BLaER1 treated with 17β-estradiol and CSF1 and Interleukin-3, amounts not matched to agents 10 nM and 100 nM (cell line): Measurements from ENCODE around the gene SCYL1.

Experiments
- H3K27ac ChIP-seq, 11 experiments: shearing (Covaris generic); formaldehyde crosslinking; 2 replicates each; pipeline ENCODE4 v1.8.1; 2022
- H3K27me3 ChIP-seq, 11 experiments: shearing (Covaris generic); formaldehyde crosslinking; 2 replicates each; pipeline ENCODE4 v1.8.1; 2022
- H3K36me3 ChIP-seq, 11 experiments: shearing (Covaris generic); formaldehyde crosslinking; 2 replicates each; pipeline ENCODE4 v1.8.1; 2022
- H3K4me1 ChIP-seq, 10 experiments: shearing (Covaris generic); formaldehyde crosslinking; 2 replicates each; pipeline ENCODE4 v1.8.1; 2022
- H3K4me2 ChIP-seq, 11 experiments: shearing (Covaris generic); formaldehyde crosslinking; 2 replicates each; pipeline ENCODE4 v1.8.1; 2022
- H3K4me3 ChIP-seq, 10 experiments: shearing (Covaris generic); formaldehyde crosslinking; 2 replicates each; pipeline ENCODE4 v1.8.1; 2022
- H3K9ac ChIP-seq, 11 experiments: shearing (Covaris generic); formaldehyde crosslinking; 2 replicates each; pipeline ENCODE4 v1.8.1; 2022
- H3K9me3 ChIP-seq, 11 experiments: shearing (Covaris generic); formaldehyde crosslinking; replicated peaks in 1 of 11; 2 replicates each; pipeline ENCODE4 v1.8.1; 2022
- H4K20me1 ChIP-seq, 11 experiments: shearing (Covaris generic); formaldehyde crosslinking; 2 replicates each; pipeline ENCODE4 v1.8.1; 2022
- Cebpa-rat ChIP-seq, 11 experiments: shearing (Covaris generic); IDR thresholded peaks; 2 replicates each; pipeline ENCODE4 v1.8.1; 2022

The SCYL1 gene

GRCh38 chr11:65552388-65552951 lies 27.6 kb downstream of the SCYL1 start:
- H4K20me1 ChIP-seq = peaks cover 0 to 43% (median 13%) of the 10 kb centered on the region in 11 experiments; a peak in 13 of 22 replicates
- no peak for TF ChIP-seq Cebpa-rat (IDR thresholded peaks at IDR 0.05)
- H3K4me2 ChIP-seq = peak overlapping the region; percentile 61 to 100 (median 78)
- no peaks in the 10 kb centered on the region for H3K27me3 ChIP-seq
- peak overlapping the region in 7 of 11 experiments; percentile 8 to 64 (median 22); a peak in 9 of 22 replicates for H3K9ac ChIP-seq
- H3K36me3 ChIP-seq = peaks cover 7 to 51% (median 15%) of the 10 kb centered on the region in 11 experiments; a peak in 15 of 22 replicates
- peak overlapping the region in 8 of 11 experiments; percentile 32 to 74 (median 46); a peak in 13 of 22 replicates for H3K27ac ChIP-seq
- H3K4me3 ChIP-seq = no peak overlapping the region
- peaks cover 78 to 93% (median 89%) of the 10 kb centered on the region in 10 experiments for H3K4me1 ChIP-seq
- no peaks in the 10 kb centered on the region for H3K9me3 ChIP-seq

GRCh38 chr11:65553301-65554001 lies 28.6 kb downstream of the SCYL1 start:
- Histone ChIP-seq H3K4me3 (peak overlapping the region in 8 of 10 experiments; percentile 8 to 75 (median 53); a peak in 15 of 20 replicates), H3K9me3 (no peaks in the 10 kb centered on the region), H3K36me3 (peaks cover 7 to 43% (median 15%) of the 10 kb centered on the region in 11 experiments; a peak in 15 of 22 replicates), H3K4me2 (peak overlapping the region; percentile 89 to 100 (median 99)), H3K27ac (peak overlapping the region in 10 of 11 experiments; percentile 37 to 93 (median 86); a peak in 19 of 22 replicates), H3K27me3 (no peaks in the 10 kb centered on the region), H3K4me1 (peaks cover 68 to 85% (median 79%) of the 10 kb centered on the region in 10 experiments), H3K9ac (peak overlapping the region; percentile 12 to 91 (median 86); a peak in 20 of 22 replicates), H4K20me1 (peaks cover 0 to 33% (median 13%) of the 10 kb centered on the region in 11 experiments; a peak in 10 of 22 replicates)
- TF ChIP-seq Cebpa-rat (IDR thresholded peaks at IDR 0.05) = no peak

DNA sequence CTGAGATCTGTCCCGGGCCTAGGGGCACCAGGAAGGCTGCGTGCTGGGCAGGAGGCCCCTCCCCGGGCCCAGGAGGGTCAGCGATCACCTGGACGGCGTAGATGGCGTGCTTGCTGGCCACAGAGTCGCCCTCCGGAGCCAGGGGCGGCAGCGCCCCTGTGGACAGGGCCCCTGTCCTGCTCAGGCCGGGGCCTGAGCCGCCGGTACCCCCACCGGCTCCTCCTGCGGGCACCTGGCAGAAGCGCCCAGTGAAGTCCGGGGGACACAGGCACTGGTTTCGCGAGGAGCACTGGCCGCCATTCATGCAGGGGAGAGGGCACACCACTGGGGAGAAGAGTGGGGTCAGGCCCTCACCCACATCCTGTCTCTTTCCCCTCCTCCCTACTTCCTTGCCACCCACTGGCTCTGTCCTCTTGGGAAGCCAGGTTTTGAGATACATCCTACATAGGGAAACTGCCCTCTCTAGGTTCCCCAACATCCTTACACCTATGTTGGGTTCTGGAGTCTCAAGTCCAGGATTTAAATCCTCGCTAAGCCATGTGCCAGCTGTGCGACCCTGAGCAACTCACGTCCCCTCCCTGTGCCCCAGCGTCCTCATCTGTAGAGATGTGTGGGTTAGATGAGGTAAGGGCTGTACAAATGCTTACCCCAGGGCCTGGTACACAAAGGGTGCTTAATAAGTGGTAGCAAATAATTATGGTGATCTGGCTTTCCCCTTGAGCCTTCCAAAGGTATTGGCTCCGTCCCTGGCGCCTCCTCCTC lies 29.4 kb downstream of the SCYL1 start:
- TF ChIP-seq Cebpa-rat (IDR thresholded peaks at IDR 0.05) = no peak
- Histone ChIP-seq H3K9ac (peak overlapping the region; percentile 12 to 91 (median 86); a peak in 21 of 22 replicates), H4K20me1 (peaks cover 0 to 26% (median 13%) of the 10 kb centered on the region in 11 experiments; a peak in 10 of 22 replicates), H3K4me1 (peaks cover 68 to 85% (median 79%) of the 10 kb centered on the region in 10 experiments), H3K4me3 (peak overlapping the region in 8 of 10 experiments; percentile 8 to 75 (median 53); a peak in 16 of 20 replicates), H3K27me3 (no peaks in the 10 kb centered on the region), H3K9me3 (no peaks in the 10 kb centered on the region), H3K27ac (peak overlapping the region in 10 of 11 experiments; percentile 37 to 93 (median 86); a peak in 19 of 22 replicates), H3K4me2 (peak overlapping the region; percentile 89 to 100 (median 99)), H3K36me3 (peaks cover 7 to 35% (median 15%) of the 10 kb centered on the region in 11 experiments; a peak in 15 of 22 replicates)

DNA sequence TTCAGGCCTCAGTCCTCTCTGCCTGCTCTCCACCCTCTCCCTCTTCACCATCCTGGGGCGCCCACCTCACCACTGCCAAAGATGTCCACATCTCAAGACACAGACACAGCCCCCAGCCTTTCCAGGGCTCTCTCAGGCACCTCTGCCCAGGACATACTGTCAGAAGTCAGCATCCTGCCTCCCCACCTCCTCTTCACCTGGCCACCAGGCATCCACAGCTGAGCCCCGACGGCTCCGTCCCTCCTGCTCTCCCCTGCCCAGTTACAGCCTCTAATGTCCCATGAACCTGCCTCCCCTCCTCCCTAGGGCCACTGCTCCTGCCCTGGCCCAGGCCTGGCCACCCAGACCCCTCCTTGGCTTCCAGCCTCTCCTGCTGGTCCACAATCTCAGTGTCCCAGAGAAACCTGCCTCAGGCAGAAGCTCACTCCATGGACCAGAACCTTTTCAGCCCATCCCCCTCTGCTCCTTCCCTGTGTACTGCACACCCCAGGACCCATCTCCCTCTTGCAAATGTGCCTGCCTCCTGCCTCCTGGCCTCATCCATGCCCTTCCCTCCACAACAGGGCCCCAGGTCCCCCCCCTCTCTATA lies 30.1 kb downstream of the SCYL1 start:
- H4K20me1 ChIP-seq = peaks cover 0 to 26% (median 13%) of the 10 kb centered on the region in 11 experiments; a peak in 10 of 22 replicates
- peak overlapping the region; percentile 89 to 100 (median 99) for H3K4me2 ChIP-seq
- peak overlapping the region in 7 of 10 experiments; percentile 39 to 75 (median 62); a peak in 12 of 20 replicates for H3K4me3 ChIP-seq
- peaks cover 69 to 85% (median 79%) of the 10 kb centered on the region in 10 experiments for H3K4me1 ChIP-seq
- peak overlapping the region in 9 of 11 experiments; percentile 71 to 93 (median 87); a peak in 19 of 22 replicates for H3K27ac ChIP-seq
- H3K36me3 ChIP-seq = peaks cover 5 to 28% (median 15%) of the 10 kb centered on the region in 11 experiments; a peak in 15 of 22 replicates
- peak overlapping the region; percentile 12 to 91 (median 86); a peak in 21 of 22 replicates for H3K9ac ChIP-seq
- TF ChIP-seq Cebpa-rat (IDR thresholded peaks at IDR 0.05) = no peak
- no peaks in the 10 kb centered on the region for H3K9me3 ChIP-seq
- H3K27me3 ChIP-seq = no peaks in the 10 kb centered on the region

DNA sequence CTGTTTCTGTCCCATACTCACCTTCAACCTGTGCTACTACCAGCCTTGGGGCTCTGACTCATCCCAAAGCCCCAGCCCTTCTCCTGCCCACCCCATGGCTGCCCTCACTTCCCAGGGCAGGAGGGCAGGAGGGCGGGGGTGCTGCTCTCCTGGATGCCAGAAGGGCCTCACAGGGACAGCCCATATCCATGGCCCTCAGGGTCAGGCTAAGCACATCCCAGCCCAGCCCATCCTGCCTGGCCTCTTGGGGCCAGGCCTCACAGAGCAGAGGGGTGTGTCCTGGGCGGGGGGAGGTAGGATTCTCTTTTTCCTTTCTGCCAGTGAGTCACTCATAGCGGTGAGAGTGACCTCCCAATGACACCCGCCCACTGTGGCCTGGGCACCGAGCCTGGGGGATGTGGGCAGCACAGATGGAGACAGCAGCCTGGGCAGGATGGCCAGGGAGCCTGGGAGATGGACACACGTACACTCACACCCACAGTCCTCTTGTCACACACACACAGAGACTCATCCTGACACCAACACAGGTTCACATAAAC lies 30.9 kb downstream of the SCYL1 start:
- peaks cover 0 to 26% (median 13%) of the 10 kb centered on the region in 11 experiments; a peak in 10 of 22 replicates for H4K20me1 ChIP-seq
- peak overlapping the region in 9 of 11 experiments; percentile 77 to 93 (median 87); a peak in 19 of 22 replicates for H3K27ac ChIP-seq
- peak overlapping the region; percentile 89 to 100 (median 99) for H3K4me2 ChIP-seq
- H3K4me3 ChIP-seq = peak overlapping the region in 7 of 10 experiments; percentile 22 to 75 (median 67); a peak in 10 of 20 replicates
- no peaks in the 10 kb centered on the region for H3K27me3 ChIP-seq
- no peak for TF ChIP-seq Cebpa-rat (IDR thresholded peaks at IDR 0.05)
- H3K36me3 ChIP-seq = peaks cover 4 to 20% (median 11%) of the 10 kb centered on the region in 11 experiments; a peak in 15 of 22 replicates
- no peaks in the 10 kb centered on the region for H3K9me3 ChIP-seq
- H3K4me1 ChIP-seq = peaks cover 77 to 90% (median 87%) of the 10 kb centered on the region in 10 experiments
- H3K9ac ChIP-seq = peak overlapping the region; percentile 12 to 91 (median 86); a peak in 20 of 22 replicates

DNA sequence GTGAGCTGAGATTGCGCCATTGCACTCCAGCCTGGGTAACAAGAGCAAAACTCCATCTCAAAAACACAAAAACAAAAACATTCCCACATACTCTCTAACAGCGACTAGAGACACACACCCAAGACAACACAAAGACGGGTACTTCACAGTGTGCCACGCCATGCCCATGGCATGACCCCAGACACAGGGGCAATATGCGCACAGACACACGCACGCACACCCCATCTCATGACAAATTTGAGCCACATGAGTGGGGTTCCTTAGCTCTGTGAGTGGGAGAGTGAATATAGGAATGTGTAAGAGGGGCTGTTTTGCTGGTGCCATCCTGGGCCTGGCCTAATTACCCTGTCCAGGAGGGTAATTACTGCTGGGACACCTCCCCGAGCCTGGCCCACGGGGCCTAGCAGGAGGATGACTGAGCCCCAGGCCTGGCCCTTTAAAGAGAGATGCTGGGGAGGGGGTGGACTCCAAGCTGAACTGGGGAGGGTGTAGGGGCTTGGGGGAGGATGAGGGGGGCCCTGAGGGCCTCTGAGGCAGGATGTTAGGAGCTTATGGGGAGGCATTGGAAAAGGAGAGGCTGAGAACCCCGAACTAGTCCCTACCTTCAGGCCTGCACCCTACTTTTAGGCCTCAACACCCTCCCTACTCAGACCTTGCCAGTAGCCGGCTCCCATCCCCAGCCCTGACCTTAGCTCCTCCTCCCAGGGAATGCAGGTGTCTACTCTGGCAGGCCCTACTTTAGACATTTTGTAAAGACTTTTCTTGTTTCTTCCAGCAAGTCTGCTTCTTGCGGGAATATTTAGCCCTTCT lies 31.8 kb downstream of the SCYL1 start:
- TF ChIP-seq Cebpa-rat (IDR thresholded peaks at IDR 0.05) = no peak; a peak in 2 of 22 replicates
- Histone ChIP-seq H3K9ac (peak overlapping the region; percentile 76 to 91 (median 86); a peak in 21 of 22 replicates), H4K20me1 (peaks cover 0 to 25% (median 13%) of the 10 kb centered on the region in 11 experiments; a peak in 10 of 22 replicates), H3K9me3 (no peaks in the 10 kb centered on the region), H3K27me3 (no peaks in the 10 kb centered on the region), H3K4me1 (peaks cover 78 to 90% (median 89%) of the 10 kb centered on the region in 10 experiments), H3K4me3 (peak overlapping the region; percentile 49 to 75 (median 62)), H3K36me3 (peaks cover 0 to 10% (median 2%) of the 10 kb centered on the region in 11 experiments; a peak in 9 of 22 replicates), H3K4me2 (peak overlapping the region; percentile 89 to 100 (median 99)), H3K27ac (peak overlapping the region; percentile 73 to 93 (median 87); a peak in 20 of 22 replicates)
